T-helper 2 cell treated with Interferon-gamma antibody and Interleukin-4, amounts not matched to agents 5 μg/mL and 100 μg/mL, for 36 hours (primary cell): ENCODE measurements around the gene WNK4.
A peak's percentile ranks its signal among the peaks of the same experiment; 100 is the strongest.

Experiments used
- DNase-seq: peaks from one replicate; pipeline ENCODE4 v3.0.0; 2021; ENCODE audit warnings: low spot score
- H3K27ac Mint-ChIP-seq: one replicate; pipeline ENCODE4 v1.8.0; 2021; ENCODE audit warnings: mild to moderate bottlenecking, mixed read lengths
- H3K27me3 Mint-ChIP-seq: one replicate; pipeline ENCODE4 v1.8.0; 2021; ENCODE audit warnings: low read depth, mixed read lengths
- H3K36me3 Mint-ChIP-seq: one replicate; pipeline ENCODE4 v1.8.0; 2021; ENCODE audit warnings: low read depth, mixed read lengths
- H3K4me1 Mint-ChIP-seq: one replicate; pipeline ENCODE4 v1.8.0; 2021; ENCODE audit warnings: low read depth, mixed read lengths
- H3K4me3 Mint-ChIP-seq: one replicate; pipeline ENCODE4 v1.8.0; 2022; ENCODE audit warnings: mild to moderate bottlenecking, moderate library complexity, mixed read lengths
- H3K9me3 Mint-ChIP-seq: one replicate; pipeline ENCODE4 v1.8.0; 2021; ENCODE audit warnings: mixed read lengths

The WNK4 gene

DNA sequence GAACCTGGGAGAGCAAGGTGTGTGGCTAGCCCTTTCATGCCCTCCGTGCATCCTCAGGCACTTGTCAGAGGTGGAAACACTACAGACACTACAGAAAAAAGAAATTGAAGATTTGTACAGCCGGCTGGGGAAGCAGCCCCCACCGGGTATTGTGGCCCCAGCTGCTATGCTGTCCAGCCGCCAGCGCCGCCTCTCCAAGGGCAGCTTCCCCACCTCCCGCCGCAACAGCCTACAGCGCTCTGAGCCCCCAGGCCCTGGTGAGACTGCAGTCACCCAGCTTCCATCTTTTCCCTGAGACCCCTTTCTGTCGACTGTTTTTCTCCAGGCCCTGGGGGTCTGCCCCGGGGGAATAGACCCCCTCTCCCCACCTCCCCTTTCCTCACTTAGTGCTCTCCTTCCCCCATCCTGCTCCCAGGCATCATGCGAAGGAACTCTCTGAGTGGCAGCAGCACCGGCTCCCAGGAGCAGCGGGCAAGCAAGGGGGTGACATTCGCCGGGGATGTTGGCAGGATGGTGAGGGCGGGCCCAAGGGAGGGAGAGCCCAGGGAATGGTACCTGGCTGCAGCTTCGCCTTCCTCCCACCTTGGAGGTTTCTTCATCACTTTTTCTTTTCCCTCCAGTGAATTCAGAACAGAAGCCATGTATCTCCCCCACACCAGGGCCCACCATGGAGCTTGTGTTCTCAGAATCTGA lies 15.8 kb downstream of the WNK4 start:
- Mint-ChIP-seq H3K36me3 (peaks cover 11% of the 10 kb centered on the region), H3K9me3 (peaks cover 4% of the 10 kb centered on the region), H3K4me1 (peaks cover 11% of the 10 kb centered on the region), H3K27ac (no peak overlapping the region), H3K4me3 (peak overlapping the region; percentile 44), H3K27me3 (peaks cover 9% of the 10 kb centered on the region)
- DNase-seq, result no peak

DNA sequence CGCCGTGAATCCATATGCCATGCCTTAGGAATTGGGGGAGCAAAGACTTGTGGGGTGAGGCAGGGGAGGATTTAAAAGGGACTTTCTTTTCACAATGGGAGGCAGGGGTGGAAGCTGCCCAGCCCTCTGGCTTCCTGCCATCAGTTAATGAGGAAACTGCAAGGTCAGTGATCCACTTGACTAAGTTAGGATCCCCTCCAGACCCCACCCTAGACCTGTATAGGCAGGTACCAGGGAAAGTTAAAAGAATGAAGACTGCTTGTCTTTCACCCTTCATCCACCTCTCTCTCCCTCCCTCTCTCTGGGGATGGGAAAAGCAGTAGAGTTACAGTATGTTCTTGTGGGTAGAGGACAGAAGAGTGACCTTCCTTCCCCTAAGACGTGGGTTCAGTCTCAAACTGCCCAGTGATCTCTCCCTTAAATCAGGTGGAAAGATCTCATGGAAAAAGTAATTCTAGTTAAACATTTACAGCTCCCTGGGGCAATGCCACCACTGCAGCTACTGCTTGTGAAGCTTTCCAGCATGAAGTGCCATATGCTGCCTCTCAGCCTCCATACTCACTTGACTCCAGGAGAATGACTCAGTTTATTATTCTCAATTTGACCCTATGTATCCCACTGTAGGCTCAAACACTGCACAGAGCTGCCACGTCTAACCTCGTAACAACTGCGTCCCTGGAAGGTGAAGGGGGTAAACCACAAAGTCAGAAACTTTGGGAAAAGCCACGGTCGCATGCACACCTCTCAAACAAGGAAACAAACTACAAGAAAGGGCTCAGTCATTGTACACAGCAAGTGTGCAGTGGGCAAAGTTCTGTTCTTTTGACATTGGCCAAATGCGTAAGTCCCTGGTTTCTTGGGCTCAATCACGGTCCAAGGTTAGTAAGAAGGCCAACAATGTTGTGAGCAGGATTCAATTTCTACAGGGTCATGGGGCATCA lies 16.9 kb downstream of the WNK4 start:
- Mint-ChIP-seq H3K27ac (no peak overlapping the region), H3K36me3 (peaks cover 11% of the 10 kb centered on the region), H3K4me3 (peak overlapping the region; percentile 94), H3K27me3 (peaks cover 14% of the 10 kb centered on the region), H3K4me1 (peaks cover 11% of the 10 kb centered on the region), H3K9me3 (peaks cover 4% of the 10 kb centered on the region)
- no peak for DNase-seq

DNA sequence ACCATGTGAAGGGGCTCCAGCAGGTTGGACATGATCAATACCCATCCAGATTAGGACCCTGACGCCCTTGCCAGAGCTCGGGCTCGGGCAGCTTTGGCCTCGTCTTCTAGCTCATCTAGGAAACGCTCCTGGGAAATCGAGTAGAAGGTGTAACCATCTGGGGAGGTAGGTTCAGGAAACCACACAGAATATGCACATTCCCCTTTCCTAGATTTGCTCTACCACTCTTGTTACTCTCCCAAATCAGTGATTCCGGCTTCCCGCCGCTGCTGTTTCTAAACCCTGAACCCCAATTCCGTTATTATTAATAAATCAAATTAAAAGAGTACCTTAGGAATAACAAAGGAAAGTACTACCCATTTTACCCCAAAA lies 17.6 kb downstream of the WNK4 start:
- peaks cover 11% of the 10 kb centered on the region for H3K4me1 Mint-ChIP-seq
- no peak for DNase-seq
- H3K27me3 Mint-ChIP-seq, result peaks cover 18% of the 10 kb centered on the region
- peaks cover 4% of the 10 kb centered on the region for H3K9me3 Mint-ChIP-seq
- peak overlapping the region; percentile 94 for H3K4me3 Mint-ChIP-seq
- H3K27ac Mint-ChIP-seq, result peak overlapping the region; percentile 75
- peaks cover 11% of the 10 kb centered on the region for H3K36me3 Mint-ChIP-seq

DNA sequence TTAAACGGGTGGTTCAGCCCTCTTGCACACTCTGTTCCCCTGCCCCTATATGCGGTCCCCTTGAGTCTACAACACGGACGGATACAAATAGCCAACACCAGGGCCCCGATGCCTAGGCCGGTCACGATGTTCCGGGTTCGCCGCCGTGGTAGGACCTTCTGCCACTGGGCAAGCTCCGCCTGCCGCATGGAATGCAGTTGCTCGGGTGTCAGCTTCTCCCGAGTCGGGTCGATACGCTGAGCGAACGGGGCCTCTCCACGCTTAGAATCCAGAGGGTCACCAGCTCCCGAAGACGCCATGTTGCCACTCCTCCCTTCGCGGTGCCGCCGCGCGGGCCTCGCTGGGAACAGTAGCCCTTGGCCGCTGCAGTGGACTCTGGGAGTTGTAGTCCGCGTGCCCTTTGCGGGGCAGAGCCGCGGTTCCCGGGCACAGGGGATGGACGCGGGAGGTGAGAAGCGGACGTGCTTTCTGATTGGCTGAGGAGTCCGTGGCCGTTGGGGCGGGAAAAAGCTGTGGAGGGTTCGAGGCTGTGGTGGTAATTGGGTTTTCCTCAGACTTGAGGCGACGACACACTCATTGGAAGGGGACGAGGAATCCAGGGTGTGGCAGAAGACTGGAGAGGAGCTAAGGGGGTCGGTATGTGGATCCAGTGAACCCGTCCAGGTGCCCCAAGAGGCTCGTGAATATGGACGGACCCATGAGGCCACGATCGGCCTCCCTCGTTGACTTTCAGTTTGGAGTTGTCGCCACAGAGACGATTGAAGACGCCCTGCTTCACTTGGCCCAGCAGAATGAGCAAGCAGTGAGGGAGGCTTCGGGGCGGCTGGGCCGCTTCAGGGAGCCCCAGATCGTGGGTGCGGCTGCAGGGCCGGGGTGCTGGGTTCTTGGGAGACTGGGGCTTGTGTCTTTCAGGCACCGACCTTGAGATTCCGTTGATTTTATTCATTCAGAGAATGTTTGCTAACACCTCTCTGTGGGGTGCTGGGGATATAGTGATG lies 18.3 kb downstream of the WNK4 start, which contains the start of the genes CNTD1 and COA3:
Gene CNTD1, plus strand, starts transcription at position 479 of the 998 bp plus-strand sequence. Its CDS starts 207 bp downstream, at position 686.
Gene COA3, minus strand, starts transcription at position 322 of the 998 bp plus-strand sequence. Its CDS starts 23 bp downstream, at position 299.
- Mint-ChIP-seq H3K36me3 (peaks cover 11% of the 10 kb centered on the region), H3K27ac (peak within 1 kb of the TSS; percentile 75), H3K4me1 (peaks cover 11% of the 10 kb centered on the region), H3K27me3 (peaks cover 18% of the 10 kb centered on the region), H3K4me3 (peak within 1 kb of the TSS; percentile 94), H3K9me3 (peaks cover 4% of the 10 kb centered on the region)
- peak; percentile 81 for DNase-seq

DNA sequence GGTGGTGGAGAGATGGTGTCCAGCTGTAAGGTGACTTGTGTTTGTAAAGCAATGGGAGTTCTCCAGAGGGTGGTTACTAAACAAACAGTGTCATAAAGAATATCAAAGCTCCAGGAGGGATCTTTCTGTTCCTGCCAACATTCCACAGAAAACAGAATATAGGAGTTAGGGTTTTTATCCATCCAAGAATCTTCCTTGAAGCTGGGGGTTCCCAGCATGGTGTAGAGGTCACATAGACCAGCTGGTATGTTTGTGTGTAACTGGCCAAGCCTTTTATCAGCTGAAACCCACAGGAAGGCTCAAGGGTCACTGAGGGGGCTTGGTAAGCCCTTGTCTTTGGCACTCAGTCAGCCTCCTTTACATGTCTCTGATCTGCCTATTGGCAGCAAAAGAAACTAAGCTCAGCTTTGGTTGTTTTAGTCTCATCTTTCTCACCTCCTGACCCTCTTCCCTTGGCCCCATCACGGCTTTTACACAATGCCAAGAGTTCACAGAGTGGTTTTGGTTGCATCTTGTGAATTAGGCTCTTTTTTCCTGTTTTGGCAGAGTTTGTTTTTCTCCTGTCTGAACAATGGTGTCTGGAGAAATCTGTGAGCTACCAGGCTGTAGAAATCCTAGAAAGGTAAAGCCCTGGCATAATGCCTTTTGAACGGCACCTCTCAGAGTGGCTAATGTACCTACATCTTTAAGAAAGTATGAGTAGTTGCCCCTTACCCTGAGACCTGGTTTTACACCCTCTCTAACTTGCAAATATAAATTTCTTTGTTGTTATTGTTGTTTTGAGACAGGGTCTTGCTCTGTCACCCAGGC lies 22.9 kb downstream of the WNK4 start:
- peaks cover 5% of the 10 kb centered on the region for H3K4me1 Mint-ChIP-seq
- no peak overlapping the region for H3K4me3 Mint-ChIP-seq
- peaks cover under 1% of the 10 kb centered on the region for H3K36me3 Mint-ChIP-seq
- peaks cover 4% of the 10 kb centered on the region for H3K9me3 Mint-ChIP-seq
- no peak for DNase-seq
- no peak overlapping the region for H3K27ac Mint-ChIP-seq
- peaks cover 20% of the 10 kb centered on the region for H3K27me3 Mint-ChIP-seq

DNA sequence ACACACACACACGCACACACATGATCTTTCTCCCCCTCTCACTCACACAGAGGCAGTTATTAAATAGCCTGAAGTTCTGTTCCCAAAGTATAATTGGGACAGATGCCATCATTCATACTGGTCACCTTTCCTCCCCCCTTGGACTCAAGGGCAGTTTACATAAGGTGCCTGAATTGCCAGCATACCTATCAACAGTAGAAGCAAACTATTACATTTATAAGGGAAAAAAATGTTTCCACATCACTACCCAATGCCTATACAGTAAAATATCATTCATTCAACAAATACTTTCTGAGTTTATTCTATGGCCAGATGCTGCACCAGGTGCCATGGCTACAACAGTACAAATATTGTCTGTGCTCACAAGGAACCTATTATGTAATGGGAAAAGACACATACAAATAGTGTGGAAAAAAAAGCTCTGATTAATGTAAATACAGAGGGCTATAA lies 24.5 kb downstream of the WNK4 start:
- H3K36me3 Mint-ChIP-seq, result peaks cover 4% of the 10 kb centered on the region
- peaks cover 18% of the 10 kb centered on the region for H3K27me3 Mint-ChIP-seq
- no peak overlapping the region for H3K4me3 Mint-ChIP-seq
- H3K9me3 Mint-ChIP-seq, result no peaks in the 10 kb centered on the region
- no peak for DNase-seq
- H3K27ac Mint-ChIP-seq, result no peak overlapping the region
- H3K4me1 Mint-ChIP-seq, result no peaks in the 10 kb centered on the region

DNA sequence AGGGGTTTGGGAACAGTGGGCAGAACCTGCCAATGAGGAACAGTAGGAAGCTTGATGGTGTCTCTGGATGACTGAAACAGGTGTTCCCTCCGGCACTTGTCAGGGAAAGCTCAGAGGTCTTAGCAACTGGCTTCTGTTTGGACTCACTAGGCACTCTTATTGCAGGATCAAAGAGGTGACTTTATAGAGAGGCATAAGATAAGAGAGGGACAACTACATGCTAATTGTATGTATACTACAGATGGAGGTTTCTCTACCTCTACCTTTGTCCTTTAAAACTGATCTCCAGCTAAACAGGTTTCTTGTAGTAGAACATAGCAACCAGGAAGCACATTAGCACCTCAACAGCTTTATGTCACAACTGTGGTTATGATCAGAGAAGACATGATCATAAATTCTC lies 25.8 kb downstream of the WNK4 start:
- peaks cover 13% of the 10 kb centered on the region for H3K36me3 Mint-ChIP-seq
- no peak for DNase-seq
- H3K27me3 Mint-ChIP-seq, result peaks cover 11% of the 10 kb centered on the region

DNA sequence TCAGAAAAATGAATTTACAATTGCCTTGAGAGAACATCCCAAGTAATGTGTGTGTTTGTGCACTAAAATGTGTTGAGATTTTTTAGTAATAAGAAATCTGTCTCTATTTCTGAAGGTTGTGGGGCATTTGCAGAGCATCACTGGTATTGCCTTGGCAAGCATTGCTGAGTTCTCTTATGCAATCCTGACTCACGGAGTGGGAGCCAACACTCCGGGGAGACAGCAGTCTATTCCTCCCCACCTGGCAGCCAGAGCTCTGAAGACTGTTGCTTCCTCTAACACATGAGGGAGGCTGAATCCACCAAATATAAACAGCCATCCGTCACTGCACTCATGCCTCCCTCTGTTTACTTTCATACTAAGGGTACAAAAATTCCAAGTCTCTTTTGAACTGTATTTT lies 28.8 kb downstream of the WNK4 start:
- Mint-ChIP-seq H3K36me3 (peaks cover 25% of the 10 kb centered on the region), H3K9me3 (no peaks in the 10 kb centered on the region), H3K4me1 (no peaks in the 10 kb centered on the region), H3K27ac (no peak overlapping the region), H3K4me3 (no peak overlapping the region), H3K27me3 (peaks cover 2% of the 10 kb centered on the region)
- DNase-seq, result no peak

More for the DNA sequence above, 25.8 kb downstream of the WNK4 start:
- no peaks in the 10 kb centered on the region for H3K9me3 Mint-ChIP-seq
- no peak overlapping the region for H3K4me3 Mint-ChIP-seq
- H3K27ac Mint-ChIP-seq, result no peak overlapping the region
- H3K4me1 Mint-ChIP-seq, result no peaks in the 10 kb centered on the region

DNA sequence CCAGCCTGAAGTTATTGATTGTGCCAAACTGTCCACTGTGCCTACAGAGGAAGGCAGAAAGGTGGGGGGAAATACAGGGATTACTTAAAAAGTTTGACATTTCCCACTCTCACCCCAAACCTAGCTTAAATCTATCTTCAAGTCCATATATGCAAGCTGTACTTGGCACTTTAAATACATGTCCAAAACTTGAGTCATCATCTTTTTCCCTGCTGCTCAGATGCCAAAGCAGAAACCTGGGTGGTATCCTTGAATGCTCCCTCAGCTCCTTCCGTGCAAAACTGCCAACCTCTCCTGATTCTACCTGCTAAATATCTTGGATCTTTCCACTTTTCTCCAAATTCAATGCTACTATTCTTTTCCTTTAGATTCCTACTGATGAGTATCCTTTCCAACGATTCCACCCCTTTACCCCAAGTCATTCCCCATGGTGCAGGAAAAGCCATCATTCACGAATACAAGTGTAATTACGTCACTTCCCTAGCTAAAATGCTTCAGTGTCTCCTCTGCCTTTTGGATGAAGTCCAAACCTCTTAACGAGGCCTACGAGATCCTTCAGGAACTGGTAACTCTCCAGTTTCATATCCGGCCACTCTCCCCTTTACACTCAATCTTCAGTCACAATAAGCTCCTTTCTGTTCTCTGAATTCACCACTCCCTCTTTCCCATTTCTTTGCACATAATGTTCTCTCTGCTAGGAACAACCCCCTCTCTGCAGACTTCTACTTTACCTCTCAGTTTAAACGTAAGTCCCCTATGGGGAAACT lies 34.4 kb downstream of the WNK4 start:
- H3K27ac Mint-ChIP-seq, result no peak overlapping the region
- H3K4me1 Mint-ChIP-seq, result no peaks in the 10 kb centered on the region
- no peaks in the 10 kb centered on the region for H3K27me3 Mint-ChIP-seq
- no peaks in the 10 kb centered on the region for H3K9me3 Mint-ChIP-seq
- DNase-seq, result no peak
- H3K4me3 Mint-ChIP-seq, result no peak overlapping the region
- H3K36me3 Mint-ChIP-seq, result peaks cover 63% of the 10 kb centered on the region

DNA sequence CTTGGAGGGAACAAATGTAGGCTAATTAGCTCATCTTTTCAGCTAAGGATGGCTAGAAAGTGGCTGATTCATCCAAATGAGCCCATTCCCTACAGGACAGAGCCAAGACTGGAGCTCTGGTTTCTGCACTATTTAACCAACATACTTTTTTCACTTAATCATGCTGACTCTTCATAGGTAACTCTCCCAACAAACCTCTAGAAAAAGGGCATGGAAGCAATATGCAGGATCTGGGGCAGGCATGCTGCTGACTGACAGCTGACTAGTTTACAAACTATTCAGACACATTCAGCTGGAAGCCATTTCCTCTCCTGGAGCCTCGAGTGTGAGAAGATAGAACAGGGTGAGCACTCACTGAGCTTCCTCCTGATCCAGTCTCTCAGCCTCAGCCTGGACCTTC lies 37.5 kb downstream of the WNK4 start:
- no peak for DNase-seq

DNA sequence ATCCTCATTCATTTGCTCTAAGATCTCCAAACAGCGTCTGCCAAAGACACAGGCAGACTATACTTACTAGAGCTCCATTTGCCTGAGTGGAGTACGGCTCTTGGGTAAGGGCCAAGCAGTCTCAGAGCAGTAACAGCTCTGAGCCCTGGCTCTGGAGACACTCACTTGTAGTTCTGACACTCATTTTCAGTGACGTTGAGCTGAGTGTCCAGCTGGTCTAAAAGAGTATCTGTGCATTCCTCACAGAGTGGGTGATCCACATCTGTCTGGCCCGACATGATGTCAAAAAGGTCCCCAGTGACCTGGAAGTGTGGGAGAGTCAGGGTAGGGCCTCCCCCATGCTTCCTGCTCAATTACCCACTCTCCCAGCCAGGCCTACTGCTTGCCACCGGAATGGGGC lies 38.0 kb downstream of the WNK4 start:
- no peak for DNase-seq
- no peak overlapping the region for H3K4me3 Mint-ChIP-seq
- no peaks in the 10 kb centered on the region for H3K27me3 Mint-ChIP-seq
- no peaks in the 10 kb centered on the region for H3K9me3 Mint-ChIP-seq
- H3K27ac Mint-ChIP-seq, result no peak overlapping the region
- peaks cover 62% of the 10 kb centered on the region for H3K36me3 Mint-ChIP-seq
- H3K4me1 Mint-ChIP-seq, result peaks cover 7% of the 10 kb centered on the region

More for the DNA sequence above, 37.5 kb downstream of the WNK4 start:
- Mint-ChIP-seq H3K4me1 (peaks cover 5% of the 10 kb centered on the region), H3K27ac (no peak overlapping the region), H3K9me3 (no peaks in the 10 kb centered on the region), H3K36me3 (peaks cover 62% of the 10 kb centered on the region), H3K4me3 (no peak overlapping the region), H3K27me3 (no peaks in the 10 kb centered on the region)

DNA sequence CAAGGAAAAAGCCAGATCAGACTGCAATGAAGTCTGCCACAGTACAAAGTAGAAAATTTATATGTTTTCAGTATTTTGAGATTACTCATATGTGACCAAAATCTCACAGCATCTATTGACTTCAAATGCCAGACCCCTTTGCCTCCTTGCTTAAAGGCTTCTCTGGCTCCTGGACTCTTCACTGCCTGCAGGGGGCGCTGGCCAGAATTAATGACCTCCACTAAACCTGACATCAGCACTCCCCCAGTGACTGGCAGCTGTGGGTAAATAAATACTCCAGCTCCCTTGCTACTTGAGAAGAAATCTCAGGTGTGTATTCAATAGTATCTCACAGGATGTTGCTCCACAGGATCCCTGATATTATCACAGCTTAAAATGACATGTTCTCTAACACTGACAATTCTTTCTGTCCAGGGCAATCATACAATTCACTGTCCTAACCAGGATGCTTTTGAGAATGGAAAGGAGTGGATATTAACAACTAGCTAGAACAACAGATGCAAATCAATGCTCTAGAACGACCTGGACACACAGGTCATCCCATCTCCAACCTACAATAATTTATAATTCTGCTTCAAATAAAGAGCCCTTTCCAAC lies 39.6 kb downstream of the WNK4 start:
- Mint-ChIP-seq H3K9me3 (no peaks in the 10 kb centered on the region), H3K27me3 (no peaks in the 10 kb centered on the region), H3K4me3 (no peak overlapping the region), H3K4me1 (peaks cover 12% of the 10 kb centered on the region), H3K36me3 (peaks cover 52% of the 10 kb centered on the region), H3K27ac (no peak overlapping the region)
- DNase-seq, result peak; percentile 60
